ENCODE data around the gene OST4. TPM values are rescaled to one million over a fixed set of nuclear protein-coding genes. Genes with fewer than 3 reads are reported as not detected.

The OST4 gene
- total and polyA plus RNA-seq, 10 of the 15 experiments (the other 5 are each of a cell fraction or from before 2014, with no cell fraction given) = 270 to 1,543 (median 523) TPM

DNA sequence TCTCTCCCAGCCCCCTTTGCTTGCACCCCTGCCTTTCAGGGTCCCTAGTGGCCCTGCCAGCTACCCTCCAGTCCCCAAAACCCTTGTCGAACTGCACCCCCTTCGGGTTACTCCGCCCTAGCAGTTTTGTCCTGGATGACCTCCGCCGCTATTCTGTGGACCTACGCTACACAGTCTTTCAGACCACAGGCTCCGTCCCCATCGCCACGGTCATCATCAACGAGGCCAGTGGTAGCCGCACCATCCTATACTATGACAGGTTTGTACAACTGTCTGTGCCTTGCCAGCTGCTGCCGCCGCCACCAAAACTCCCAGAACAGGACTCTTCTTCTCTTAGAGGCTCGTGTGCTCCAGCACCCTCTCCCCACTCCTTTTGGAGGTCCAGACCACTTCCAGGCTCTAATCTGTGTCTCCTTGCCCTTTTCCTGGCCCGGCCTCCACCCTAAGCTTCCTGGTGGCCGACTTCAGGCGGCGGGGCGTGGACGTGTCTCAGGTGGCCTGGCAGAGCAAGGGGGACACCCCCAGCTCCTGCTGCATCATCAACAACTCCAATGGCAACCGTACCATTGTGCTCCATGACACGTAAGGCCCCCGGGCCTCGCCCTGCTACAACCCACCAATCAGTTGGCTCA lies 23.0 kb upstream of the OST4 start:
- H3K9ac ChIP-seq (ENCODE audit: control insufficient read depth, insufficient read depth, low read length) = no peak overlapping the region
- H3K27me3 ChIP-seq (replicated peaks in 1 of 2; ENCODE audit: control insufficient read depth in 2 of 2, insufficient read depth in 2 of 2, low read length in 1 of 2) = no peaks in the 10 kb centered on the region
- ChIA-PET RAD21 (ENCODE audit: unreplicated experiment) (interaction anchor here (3.3 kb wide), 1 partner anchor 133 kb away, joined by 9 read pairs; no protein-coding TSS in a partner anchor), SMC1A (ENCODE audit: uncharacterized antibody, unreplicated experiment) (interaction anchor here (0.6 to 1.8 kb wide), 4 partner anchors 124 to 185 kb away, joined by 3 to 7 read pairs (median 5); no protein-coding TSS in a partner anchor), CTCF (interaction anchor here (0.8 to 9.3 kb wide), 6 partner anchors 7 to 208 kb away, joined by 3 to 60 read pairs (median 4); no protein-coding TSS in a partner anchor), POLR2A (interaction anchor here (0.5 to 0.6 kb wide), 2 partner anchors 32 to 224 kb away, joined by 3 read pairs; no protein-coding TSS in a partner anchor)
- no peak for DNase-seq (ENCODE audit: low read depth, low spot score)
- no peaks in the 10 kb centered on the region for H4K20me1 ChIP-seq (ENCODE audit: control insufficient read depth, insufficient read depth)
- no peak overlapping the region for H3K27ac ChIP-seq (ENCODE audit: control insufficient read depth, insufficient read depth)
- H3K36me3 ChIP-seq (ENCODE audit: control insufficient read depth in 2 of 2, insufficient read depth in 2 of 2, low read length in 1 of 2) = no peaks in the 10 kb centered on the region; a peak in 1 of 4 replicates
- intact Hi-C loops (cut with micrococcal nuclease; ENCODE audit: unreplicated experiment) (no loop called here), in situ Hi-C loops (cut with MboI) (no loop called here)
- H3K79me2 ChIP-seq (ENCODE audit: control insufficient read depth, insufficient read depth, low read length) = no peaks in the 10 kb centered on the region
- no peak overlapping the region for H3K4me3 ChIP-seq
- H3K4me1 ChIP-seq (ENCODE audit: control insufficient read depth, insufficient read depth, low read length) = no peaks in the 10 kb centered on the region; the same call in 1 of the 2 replicates
- no peak for ATAC-seq
- no peak overlapping the region for H2AFZ ChIP-seq (ENCODE audit: control insufficient read depth, low read depth, low read length)
- no peak overlapping the region for H3K4me2 ChIP-seq (ENCODE audit: control insufficient read depth, insufficient read depth)
- FAIRE-seq = no peak
- BruUV-seq (replicated peaks) = no TSS peak
- no peaks in the 10 kb centered on the region for H3K9me3 ChIP-seq (replicated peaks; ENCODE audit: control insufficient read depth, insufficient read depth, low read length)
- TF ChIP-seq POLR2AphosphoS5 (IDR thresholded peaks at IDR 0.05; ENCODE audit: low read length) (no peak), CREM (IDR thresholded peaks at IDR 0.05; ENCODE audit: low read depth) (no peak), ASH2L (IDR thresholded peaks at IDR 0.05; ENCODE audit: borderline replicate concordance, low read depth) (no peak), BCL11A (IDR thresholded peaks at IDR 0.05; ENCODE audit: low read depth, low read length) (no peak), YBX1 (IDR thresholded peaks at IDR 0.05) (no peak), POLR2A (IDR thresholded peaks at IDR 0.05; ENCODE audit: low read depth, low read length) (no peak)
- TF ChIP-seq, protein P1, sequence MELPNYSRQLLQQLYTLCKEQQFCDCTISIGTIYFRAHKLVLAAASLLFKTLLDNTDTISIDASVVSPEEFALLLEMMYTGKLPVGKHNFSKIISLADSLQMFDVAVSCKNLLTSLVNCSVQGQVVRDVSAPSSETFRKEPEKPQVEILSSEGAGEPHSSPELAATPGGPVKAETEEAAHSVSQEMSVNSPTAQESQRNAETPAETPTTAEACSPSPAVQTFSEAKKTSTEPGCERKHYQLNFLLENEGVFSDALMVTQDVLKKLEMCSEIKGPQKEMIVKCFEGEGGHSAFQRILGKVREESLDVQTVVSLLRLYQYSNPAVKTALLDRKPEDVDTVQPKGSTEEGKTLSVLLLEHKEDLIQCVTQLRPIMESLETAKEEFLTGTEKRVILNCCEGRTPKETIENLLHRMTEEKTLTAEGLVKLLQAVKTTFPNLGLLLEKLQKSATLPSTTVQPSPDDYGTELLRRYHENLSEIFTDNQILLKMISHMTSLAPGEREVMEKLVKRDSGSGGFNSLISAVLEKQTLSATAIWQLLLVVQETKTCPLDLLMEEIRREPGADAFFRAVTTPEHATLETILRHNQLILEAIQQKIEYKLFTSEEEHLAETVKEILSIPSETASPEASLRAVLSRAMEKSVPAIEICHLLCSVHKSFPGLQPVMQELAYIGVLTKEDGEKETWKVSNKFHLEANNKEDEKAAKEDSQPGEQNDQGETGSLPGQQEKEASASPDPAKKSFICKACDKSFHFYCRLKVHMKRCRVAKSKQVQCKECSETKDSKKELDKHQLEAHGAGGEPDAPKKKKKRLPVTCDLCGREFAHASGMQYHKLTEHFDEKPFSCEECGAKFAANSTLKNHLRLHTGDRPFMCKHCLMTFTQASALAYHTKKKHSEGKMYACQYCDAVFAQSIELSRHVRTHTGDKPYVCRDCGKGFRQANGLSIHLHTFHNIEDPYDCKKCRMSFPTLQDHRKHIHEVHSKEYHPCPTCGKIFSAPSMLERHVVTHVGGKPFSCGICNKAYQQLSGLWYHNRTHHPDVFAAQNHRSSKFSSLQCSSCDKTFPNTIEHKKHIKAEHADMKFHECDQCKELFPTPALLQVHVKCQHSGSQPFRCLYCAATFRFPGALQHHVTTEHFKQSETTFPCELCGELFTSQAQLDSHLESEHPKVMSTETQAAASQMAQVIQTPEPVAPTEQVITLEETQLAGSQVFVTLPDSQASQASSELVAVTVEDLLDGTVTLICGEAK (IDR thresholded peaks at IDR 0.05; ENCODE audit: borderline replicate concordance) = no peak
- WGBS (ENCODE audit: insufficient coverage, insufficient replicate concordance, low lambda C conversion rate, missing lambda C conversion rate) = 75% methylated on average over 23 of the region's 24 CpGs
